DMS114 treated with DMSO at 0.1 percent for 48 hours (cell line): ENCODE data around the gene GLO1.
A peak's percentile ranks its signal among the peaks of the same experiment; 100 is the strongest.

Source experiments
- DNase-seq: peaks from one replicate; lab custom pipeline; 2025; ENCODE audit not compliant: unreplicated experiment; lab: John Stamatoyannopoulos, UW

Gene GLO1

DNA sequence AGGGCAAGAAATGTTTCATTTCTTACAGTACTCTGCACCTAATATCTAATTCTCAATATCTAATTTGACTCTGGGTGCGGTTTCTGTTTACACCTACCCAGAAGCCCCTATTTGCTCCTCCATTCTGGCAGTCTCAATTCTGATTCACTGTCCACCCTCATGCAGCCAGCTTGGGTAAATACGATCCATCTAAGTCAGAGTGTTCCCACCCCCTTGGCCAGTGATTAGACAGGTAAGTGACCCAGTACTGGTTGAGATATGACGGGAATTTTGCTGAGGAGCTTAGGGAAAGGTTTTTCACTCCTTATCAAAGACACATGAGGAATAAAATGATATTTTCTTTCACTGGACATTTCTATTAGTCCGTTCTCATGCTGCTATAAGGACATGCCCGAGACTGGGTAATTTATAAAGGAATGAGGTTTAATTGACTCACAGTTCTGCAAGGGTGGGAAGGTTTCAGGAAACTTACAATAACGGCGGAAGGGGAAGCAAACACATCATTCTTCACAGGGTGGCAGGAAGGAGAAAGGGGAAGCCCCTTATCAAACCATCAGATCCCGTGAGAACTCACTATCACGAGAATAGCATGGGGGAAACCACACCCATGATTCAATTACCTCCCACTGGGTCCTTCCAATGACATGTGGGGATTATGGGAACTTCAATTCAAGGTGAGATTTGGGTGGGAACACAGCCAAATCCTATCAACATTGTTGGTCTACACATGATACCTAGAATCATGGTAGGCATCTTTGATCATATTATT, 29.4 kb downstream of the GLO1 start:
- DNase-seq = no peak

DNA sequence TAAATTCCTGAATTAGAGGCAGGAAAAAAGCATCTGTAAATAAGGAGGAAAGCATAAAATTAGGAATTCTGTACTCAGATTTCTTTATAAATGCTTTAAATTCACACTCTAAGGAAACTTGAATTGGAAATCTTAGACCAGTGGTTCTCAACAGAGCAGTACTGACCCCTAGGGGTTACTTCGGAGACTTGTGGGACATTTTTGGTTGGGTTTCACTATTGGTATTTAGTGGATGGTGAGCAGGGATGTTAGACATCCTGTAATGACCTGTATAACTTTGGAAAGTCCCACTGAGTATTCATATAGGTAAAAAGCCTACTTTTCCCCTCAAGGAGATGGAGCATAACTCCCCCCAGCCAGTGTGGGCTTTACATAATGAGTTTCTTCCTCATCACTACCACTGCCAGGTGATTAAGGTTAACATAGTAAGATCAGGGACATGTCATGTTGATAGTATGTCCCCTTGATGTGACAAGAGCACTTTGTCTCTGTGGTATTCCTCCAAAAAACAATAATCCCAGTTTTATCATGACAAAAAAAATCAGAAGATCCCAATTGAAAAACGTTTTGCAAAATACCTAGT, 31.0 kb downstream of the GLO1 start:
- DNase-seq = peak; percentile 72

DNA sequence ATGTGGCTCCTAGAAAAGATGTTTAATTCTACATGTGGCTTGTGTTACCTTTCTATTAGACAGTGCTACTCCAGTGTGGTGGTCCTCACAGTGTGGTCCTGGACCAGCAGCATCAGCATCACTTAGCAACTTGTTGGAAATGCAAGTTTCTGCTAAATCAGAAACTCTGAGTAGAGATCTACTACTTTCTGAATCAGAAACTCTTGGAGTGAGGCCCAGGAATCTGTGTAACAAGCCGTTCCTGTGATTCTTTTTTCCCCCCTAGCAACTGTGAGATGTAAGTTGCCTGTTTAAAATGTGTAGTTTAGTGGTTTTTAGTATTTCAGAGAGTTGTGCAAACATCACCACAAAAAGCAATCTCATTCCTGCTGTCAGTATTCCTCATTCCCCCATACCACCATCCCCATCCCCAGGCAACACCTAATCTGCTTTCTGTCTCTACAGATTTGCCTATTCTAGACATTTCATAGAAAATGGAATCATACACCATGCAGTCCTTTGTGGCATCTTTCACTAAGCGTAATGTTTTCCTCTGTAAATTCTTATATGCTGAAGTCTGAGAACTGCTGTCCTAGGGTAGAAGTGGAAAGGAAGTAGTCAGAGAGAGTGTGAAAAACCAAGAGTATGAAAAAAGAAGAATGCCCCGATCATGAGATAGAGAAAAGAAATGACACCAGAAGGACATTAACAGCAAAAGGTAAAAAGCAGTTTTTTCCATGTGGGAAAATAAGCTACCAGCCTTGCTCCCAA, 44.4 kb downstream of the GLO1 start:
- no peak for DNase-seq

GRCh38 chr6:38656896-38657295, 46.0 kb downstream of the GLO1 start:
- no peak for DNase-seq

DNA sequence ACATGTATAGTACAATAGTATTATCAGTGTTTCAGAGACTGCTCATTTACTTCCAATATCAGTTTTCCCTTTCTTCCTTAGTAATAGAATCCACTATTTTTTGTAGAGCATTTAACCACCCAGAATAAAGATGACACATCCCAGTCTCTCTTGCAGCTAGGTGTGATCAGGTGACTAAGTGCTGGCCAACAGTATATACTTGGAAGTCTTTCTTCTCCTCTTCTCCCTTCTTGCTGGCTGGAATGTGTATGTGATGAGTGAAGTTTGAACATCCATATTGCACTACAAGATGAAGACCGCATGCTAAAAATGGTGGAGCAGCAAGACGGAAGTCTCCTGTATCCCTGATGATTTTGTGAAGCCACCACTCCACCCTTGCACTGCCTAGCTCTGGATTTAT, 48.7 kb downstream of the GLO1 start:
- DNase-seq = no peak

GRCh38 chr6:38651121-38651784, 51.7 kb downstream of the GLO1 start:
- DNase-seq = no peak

DNA sequence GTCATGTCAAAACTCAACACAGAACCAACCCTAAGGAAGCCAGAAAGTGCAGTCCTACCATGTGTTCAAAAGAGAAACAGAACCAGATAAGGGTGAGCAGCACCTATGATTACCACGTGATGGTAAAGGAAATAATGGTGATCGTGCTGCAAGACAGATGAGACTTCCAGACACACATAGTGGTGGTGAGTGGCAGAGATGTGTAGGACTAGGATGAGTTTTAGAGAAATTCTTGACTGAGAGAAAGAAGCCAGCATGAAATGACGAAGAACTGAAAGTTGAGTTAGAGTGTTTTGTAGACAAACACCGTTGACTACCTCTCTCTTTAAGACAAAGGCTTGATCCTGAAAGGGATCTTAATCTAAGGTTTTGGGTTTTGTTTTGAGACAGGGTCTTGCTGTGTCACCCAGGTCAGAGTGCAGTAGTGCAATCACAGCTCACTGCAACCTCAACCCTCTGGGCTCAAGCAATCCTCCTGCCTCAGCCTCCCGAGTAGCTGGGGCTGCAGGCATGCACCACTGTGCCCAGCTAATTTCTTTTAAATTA, 52.7 kb downstream of the GLO1 start:
- no peak for DNase-seq

- no peak for DNase-seq
These were observed 53.2 kb downstream of the GLO1 start for GRCh38 chr6:38649744-38650143.

- no peak for DNase-seq
These were observed 54.3 kb downstream of the GLO1 start for GRCh38 chr6:38648629-38649028.

GRCh38 chr6:38646166-38646878, 56.6 kb downstream of the GLO1 start:
- no peak for DNase-seq

DNA sequence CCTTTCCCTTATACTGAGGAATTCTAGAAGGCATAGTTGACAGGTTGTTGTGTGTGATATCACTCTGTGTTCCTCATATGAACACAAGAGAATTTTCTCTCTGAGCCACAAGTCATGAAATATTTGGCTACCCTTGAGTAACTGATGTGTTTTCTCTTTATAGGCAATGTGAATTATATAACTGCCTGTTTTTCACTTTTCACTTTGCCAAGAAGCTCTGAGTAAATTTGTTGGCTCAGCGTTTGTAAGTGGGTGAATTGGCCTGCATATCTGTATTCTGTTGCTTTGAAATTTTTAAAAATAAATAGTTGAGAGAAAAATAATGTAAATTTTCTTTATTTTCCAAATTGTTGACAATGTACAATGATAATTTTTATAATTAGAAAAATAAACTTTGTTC, 58.0 kb downstream of the GLO1 start:
- no peak for DNase-seq

DNA sequence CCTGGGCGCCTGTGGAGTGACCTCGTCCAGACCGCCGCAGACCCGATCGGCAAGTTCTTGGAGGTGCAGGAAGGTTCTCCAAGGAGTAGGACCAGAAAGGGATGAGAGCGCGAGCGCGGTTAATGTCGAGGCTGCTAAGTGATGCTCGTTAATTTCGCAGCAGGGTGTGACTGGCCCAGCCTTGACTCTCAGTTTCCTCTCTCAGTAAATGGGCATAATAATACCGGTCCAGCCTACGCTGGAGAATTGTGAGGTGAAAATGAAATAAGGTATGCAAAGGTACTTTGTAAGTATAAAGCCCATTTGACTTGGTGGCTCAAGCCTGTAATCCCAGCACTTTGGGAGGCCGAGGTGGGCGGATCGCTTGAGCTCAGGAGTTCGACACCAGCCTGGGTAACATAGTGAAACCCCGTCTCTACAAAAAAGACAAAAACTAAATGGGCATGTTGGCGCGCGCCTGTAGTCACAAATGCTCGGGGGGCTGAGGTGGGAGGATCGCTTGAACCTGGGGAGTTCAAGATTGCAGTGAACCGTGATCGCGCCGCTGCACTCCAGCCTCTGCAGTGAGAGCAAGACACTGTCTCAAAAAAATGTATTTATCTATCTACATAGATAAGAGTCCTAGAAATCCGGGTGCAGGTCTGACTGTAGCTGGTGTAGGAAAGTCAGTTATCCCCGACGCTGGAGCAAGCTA, 62.6 kb downstream of the GLO1 start:
- DNase-seq = no peak

DNA sequence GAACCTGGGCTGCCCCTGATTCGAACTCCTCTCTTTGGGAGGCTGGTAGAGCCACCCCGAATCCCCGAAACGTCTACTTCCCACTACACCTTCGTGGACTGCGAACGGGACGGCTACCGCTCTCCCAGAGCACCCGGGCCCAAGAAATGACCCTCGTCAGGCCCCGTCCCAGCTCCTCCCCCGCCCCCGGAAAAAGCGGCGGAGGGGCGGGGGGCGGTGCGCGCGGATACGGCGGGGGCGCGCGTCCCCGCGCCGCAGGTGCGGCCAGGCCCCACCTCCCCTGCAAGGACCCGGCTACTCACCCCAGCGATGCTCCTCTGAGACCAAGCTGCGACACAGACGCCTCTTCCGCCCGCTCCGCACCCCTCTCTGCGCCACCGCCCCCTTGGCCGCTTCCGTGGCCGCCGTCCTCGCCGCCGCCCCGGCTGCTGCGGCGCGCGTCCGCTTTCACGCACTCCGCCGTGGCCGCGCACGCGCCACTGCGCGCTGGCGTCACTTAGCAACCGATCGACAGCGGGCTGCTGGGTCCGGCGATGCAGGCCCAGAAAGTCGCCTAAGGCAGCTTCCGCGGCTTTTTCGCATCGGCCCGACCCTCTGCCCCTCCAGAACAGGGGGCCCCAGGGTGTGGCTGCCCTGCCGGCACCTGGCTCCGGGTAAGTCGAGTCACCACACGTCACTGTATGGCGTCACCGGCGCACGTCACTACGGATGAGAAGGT, 63.3 kb downstream of the GLO1 start, which contains the start of gene BTBD9:
Gene BTBD9, minus strand, starts transcription at position 432 of the 718 bp plus-strand sequence.
- DNase-seq = peak; percentile 81

DNA sequence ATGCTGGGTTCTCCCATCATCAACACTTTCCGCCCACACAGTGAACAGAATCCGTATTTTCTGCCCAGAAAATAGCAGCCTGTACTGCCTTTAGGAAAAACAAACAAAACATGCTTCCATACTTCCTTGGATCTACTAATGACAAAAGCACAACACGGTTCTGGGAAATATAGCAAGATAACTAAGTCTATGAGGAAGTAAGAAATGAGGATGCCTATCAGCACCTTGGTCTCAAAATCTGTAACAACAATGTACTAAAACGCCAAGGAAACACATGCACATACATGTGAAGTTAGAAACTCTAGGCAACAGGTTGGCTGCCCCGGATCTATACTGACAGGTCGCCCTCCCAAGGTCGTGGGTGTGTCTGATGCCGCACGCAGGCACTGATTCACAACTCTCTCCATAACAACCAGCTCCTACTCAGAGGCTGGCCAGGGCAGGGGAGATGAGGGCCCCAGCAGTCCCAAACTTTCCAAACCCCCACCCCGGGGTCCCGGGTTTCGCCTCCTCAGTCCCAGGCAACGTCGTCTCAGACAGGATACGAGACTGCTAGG, 63.9 kb downstream of the GLO1 start:
- no peak for DNase-seq

- DNase-seq = no peak
These were observed 65.2 kb downstream of the GLO1 start for GRCh38 chr6:38637756-38638155.

- DNase-seq = no peak
These were observed 66.9 kb downstream of the GLO1 start for GRCh38 chr6:38636027-38636426.

- no peak for DNase-seq
These were observed 68.4 kb downstream of the GLO1 start for GRCh38 chr6:38634518-38634917.

DNA sequence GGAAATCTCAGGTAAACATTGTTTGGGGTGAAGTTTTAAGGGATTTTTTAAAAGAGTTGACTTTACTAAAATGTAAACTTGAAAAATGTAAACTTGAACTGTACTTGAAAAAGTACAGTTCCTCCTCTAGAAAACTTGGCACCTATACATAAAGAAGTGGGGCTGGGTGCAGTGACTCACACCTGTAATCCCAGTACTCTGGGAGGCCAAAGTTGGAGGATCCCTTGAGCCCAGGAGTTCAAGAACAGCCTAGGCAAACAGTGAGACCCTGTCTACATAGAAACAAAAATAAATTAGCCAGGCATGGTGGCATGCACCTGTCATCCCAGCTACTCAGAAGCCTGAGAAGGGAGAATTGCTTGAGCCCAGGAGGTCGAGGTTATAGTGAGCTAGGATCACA, 70.5 kb downstream of the GLO1 start:
- DNase-seq = no peak

DNA sequence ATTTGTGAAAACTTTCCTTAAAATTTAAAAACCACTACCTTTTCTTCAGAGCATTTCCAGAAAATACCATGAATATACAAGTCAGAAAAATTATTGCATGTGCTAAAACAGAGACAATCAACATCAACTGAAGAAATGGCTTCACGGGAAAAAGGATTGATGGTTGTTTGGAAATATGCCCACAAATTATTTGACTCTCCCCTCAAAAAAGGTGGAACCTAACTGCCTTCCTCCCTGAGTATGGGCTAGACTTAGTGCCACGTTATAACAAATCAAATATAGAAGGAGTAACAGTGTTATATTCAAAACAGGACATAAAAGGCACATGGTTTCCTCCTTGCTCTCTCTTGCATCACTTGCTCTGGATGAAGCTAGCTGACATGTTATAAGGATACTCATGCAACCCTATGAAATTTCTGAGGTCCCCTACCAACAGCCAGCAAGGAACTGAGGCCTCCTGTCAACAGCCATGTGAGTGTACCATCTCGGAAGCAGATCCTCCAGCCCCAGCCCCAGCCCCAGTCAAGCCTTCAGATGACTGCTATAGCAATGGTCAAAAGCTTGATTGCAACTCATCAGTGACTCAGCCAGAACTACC, 71.7 kb downstream of the GLO1 start:
- no peak for DNase-seq
